Naive thymus-derived CD4-positive, alpha-beta T cell (primary cell): ENCODE results near the gene GTPBP3. TPM values are rescaled to one million over a fixed set of nuclear protein-coding genes. Genes with fewer than 3 reads are reported as not detected.

Source experiments
- ATAC-seq: fragments of 150-1000 bp; cut with Tn5 transposase; 2 replicates; pipeline ENCODE4 v1.10.0; 2021; ENCODE audit warnings: mild to moderate bottlenecking, moderate library complexity
- CTCF ChIA-PET: fragments of 350-600 bp; sonication (Branson Sonifier 250); formaldehyde crosslinking; loops from one replicate; lab custom pipeline; 2021; ENCODE audit warnings: antibody characterized with exemption; lab: Charles Lee
- POLR2A ChIA-PET: fragments of 350-600 bp; sonication (Branson Sonifier 250); formaldehyde crosslinking; loops from one replicate; lab custom pipeline; 2021; ENCODE audit warnings: antibody characterized with exemption, inconsistent platforms; lab: Charles Lee
- DNase-seq, 9 donors: peaks; one replicate each; pipeline versions ENCODE4 v3.0.0 to v3.0.0-alpha.2; 2020 to 2022; ENCODE audit warnings: mixed read lengths in 1 of 9
- H3K27ac ChIP-seq: one replicate; pipeline ENCODE4 v1.7.0; 2013; ENCODE audit warnings: mild to moderate bottlenecking, low read depth, low read length, moderate library complexity
- H3K27me3 ChIP-seq, 2 donors: one replicate each; pipeline ENCODE4 v1.7.0; 2013; ENCODE audit warnings: low read length in 2 of 2, mild to moderate bottlenecking in 2 of 2, moderate library complexity in 2 of 2; ENCODE audit not compliant: control insufficient read depth in 2 of 2, insufficient read depth in 2 of 2
- H3K36me3 ChIP-seq, 3 experiments: 1 replicate in 2 of 3; 2 replicates in 1 of 3; pipeline ENCODE4 v1.7.0; 2013; ENCODE audit warnings: low read length in 3 of 3, mild to moderate bottlenecking in 3 of 3, moderate library complexity in 1 of 3; ENCODE audit not compliant: insufficient read depth in 3 of 3, control insufficient read depth in 2 of 3
- H3K4me1 ChIP-seq, 2 donors: one replicate each; pipeline ENCODE4 v1.7.0; 2013; ENCODE audit warnings: low read length in 2 of 2, mild to moderate bottlenecking in 2 of 2, moderate library complexity in 1 of 2; ENCODE audit not compliant: control insufficient read depth in 2 of 2, insufficient read depth in 2 of 2
- H3K4me3 ChIP-seq: 2 replicates; pipeline ENCODE4 v1.7.0; 2013; ENCODE audit warnings: mild to moderate bottlenecking, low read length
- H3K9me3 ChIP-seq, 3 experiments: 1 replicate in 2 of 3; 2 replicates in 1 of 3; pipeline ENCODE4 v1.7.0; 2013; ENCODE audit warnings: low read length in 3 of 3; ENCODE audit not compliant: control insufficient read depth in 2 of 3
- H3K27ac Mint-ChIP-seq, 9 donors: one replicate each; pipeline ENCODE4 v1.8.0; 2020 to 2022; ENCODE audit warnings: mixed read lengths in 9 of 9, mild to moderate bottlenecking in 8 of 9, moderate library complexity in 5 of 9, inconsistent platforms in 2 of 9
- H3K27me3 Mint-ChIP-seq, 5 donors: one replicate each; pipeline ENCODE4 v1.8.0; 2021 to 2022; ENCODE audit warnings: mixed read lengths in 5 of 5, mild to moderate bottlenecking in 1 of 5
- H3K36me3 Mint-ChIP-seq, 5 donors: one replicate each; pipeline ENCODE4 v1.8.0; 2020 to 2022; ENCODE audit warnings: mixed read lengths in 5 of 5, mild to moderate bottlenecking in 3 of 5, inconsistent platforms in 1 of 5
- H3K4me1 Mint-ChIP-seq, 7 donors: one replicate each; pipeline ENCODE4 v1.8.0; 2020 to 2022; ENCODE audit warnings: mixed read lengths in 7 of 7, mild to moderate bottlenecking in 3 of 7, inconsistent platforms in 1 of 7
- H3K4me3 Mint-ChIP-seq, 10 donors: one replicate each; pipeline ENCODE4 v1.8.0; 2020 to 2022; ENCODE audit warnings: mild to moderate bottlenecking in 10 of 10, mixed read lengths in 10 of 10, moderate library complexity in 6 of 10, inconsistent platforms in 2 of 10
- H3K9me3 Mint-ChIP-seq, 11 donors: one replicate each; pipeline ENCODE4 v1.8.0; 2020 to 2022; ENCODE audit warnings: mixed read lengths in 11 of 11, mild to moderate bottlenecking in 4 of 11, inconsistent platforms in 1 of 11, moderate library complexity in 1 of 11
- intact Hi-C, 2 donors: fragments of 100-400 bp; cut with micrococcal nuclease; formaldehyde crosslinking; loops; one replicate each; pipeline ENCODE4 v1.15.1; 2023
- polyA plus RNA-seq, 2 donors: library from polyadenylated mRNA; unstranded; fragments of 300-500 nt; fragmentation: Illumina TruSeq; gene quantifications; one replicate each; pipeline ENCODE4 v1.2.3, GENCODE V29; 2021
- total RNA-seq, 6 experiments: library from RNA in 5 of 6; stranded (reverse) in 5 of 6; gene quantifications; 1 replicate in 5 of 6; 2 replicates in 1 of 6; pipeline ENCODE4 v1.2.3 and lab custom pipeline; 2021 to 2026

Gene GTPBP3
- total and polyA plus RNA-seq, 7 experiments from 2014 or later, result 5.1 to 59.8 (median 36.8) TPM

DNA sequence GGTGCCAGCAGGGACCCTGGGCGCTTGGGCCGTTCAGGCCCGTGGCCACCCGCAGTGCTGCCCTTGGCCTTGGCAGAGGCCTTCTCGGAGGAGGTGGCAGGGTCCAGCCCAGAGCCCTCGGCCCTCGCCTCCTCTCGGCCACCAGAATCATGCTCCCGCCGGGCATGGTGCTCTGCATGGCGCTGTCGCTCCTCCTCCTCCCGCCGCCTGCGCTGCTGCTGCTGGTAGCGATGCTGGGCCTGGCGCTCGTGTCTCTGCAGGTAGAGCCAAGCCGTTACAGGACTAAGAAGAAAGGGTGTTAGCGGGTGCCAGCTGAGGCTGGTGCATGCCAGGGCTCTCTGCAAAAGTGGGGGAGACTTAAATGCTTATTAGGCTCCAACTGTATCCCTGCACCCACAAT lies 12.2 kb upstream of the GTPBP3 start:
- Histone ChIP-seq H3K9me3 (no peaks in the 10 kb centered on the region), H3K4me3 (no peak overlapping the region), H3K27ac (no peak overlapping the region), H3K36me3 (peaks cover 0 to 27% (median 5%) of the 10 kb centered on the region in 3 experiments), H3K4me1 (peaks cover 6 to 7% of the 10 kb centered on the region in 2 donors), H3K27me3 (no peaks in the 10 kb centered on the region)
- intact Hi-C loops, result no loop called here
- ATAC-seq (no peak), DNase-seq (no peak)
- peaks cover 0 to 1% (median 0%) of the 10 kb centered on the region in 11 donors for H3K9me3 Mint-ChIP-seq
- H3K36me3 Mint-ChIP-seq, result peaks cover 0 to 10% (median 0%) of the 10 kb centered on the region in 5 donors
- peaks cover 0 to 7% (median 0%) of the 10 kb centered on the region in 5 donors for H3K27me3 Mint-ChIP-seq
- no peak overlapping the region for H3K27ac Mint-ChIP-seq
- POLR2A ChIA-PET, result interaction anchor here (0.5 to 6.6 kb wide), 4 partner anchors 8 to 41 kb away, joined by 3 to 36 read pairs (median 4); partner anchors contain the start of gene DDA1
- peaks cover 8 to 16% (median 13%) of the 10 kb centered on the region in 7 donors for H3K4me1 Mint-ChIP-seq
- CTCF ChIA-PET, result interaction anchor here (1.0 kb wide), 1 partner anchor 61 kb away, joined by 3 read pairs; no protein-coding TSS in a partner anchor
- H3K4me3 Mint-ChIP-seq, result peak overlapping the region in 1 of 10 donors; percentile 58

DNA sequence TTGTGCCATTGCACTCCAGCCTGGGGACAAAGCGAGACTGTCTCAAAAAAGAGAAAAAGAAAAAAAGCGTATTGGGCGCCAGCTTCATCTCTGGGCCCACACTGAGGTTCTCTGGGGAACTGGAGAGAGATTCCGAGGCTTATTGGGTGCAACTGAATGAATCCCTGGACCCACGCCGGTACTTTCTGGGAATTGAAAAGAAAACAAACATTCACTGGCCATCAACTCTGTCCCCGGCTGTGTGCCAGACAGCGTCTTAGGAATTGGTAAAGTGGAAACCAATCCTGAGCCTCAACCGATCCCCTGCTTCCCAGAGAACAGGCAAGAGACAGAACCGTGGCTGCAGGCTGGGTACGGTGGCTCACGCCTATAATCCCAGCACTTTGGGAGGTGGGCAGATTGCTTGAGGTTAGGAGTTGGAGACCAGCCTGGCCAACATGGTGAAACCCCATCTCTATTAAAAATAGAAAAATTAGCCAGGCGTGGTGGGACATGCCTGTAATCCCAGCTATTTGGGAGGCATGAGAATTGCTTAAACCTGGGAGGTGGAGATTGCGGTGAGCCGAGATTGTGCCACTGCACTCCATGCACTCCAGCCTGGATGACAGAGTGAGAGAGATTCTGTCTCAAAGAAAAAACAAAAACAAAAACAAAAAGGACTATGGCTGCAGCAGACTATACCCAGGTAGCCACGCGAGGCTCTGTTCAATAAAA lies 11.3 kb upstream of the GTPBP3 start:
- peaks cover 0 to 16% (median 0%) of the 10 kb centered on the region in 5 donors for H3K36me3 Mint-ChIP-seq
- H3K4me1 ChIP-seq, result peaks cover 6 to 7% of the 10 kb centered on the region in 2 donors
- intact Hi-C loops, result no loop called here
- H3K4me3 Mint-ChIP-seq, result peak overlapping the region in 2 of 10 donors; percentile 3 to 14
- no peak for ATAC-seq
- H3K27ac ChIP-seq, result no peak overlapping the region
- peak overlapping the region in 2 of 9 donors; percentile 13 to 25 for H3K27ac Mint-ChIP-seq
- H3K27me3 Mint-ChIP-seq, result peaks cover 0 to 12% (median 0%) of the 10 kb centered on the region in 5 donors
- no peak overlapping the region for H3K4me3 ChIP-seq
- H3K27me3 ChIP-seq, result no peaks in the 10 kb centered on the region
- DNase-seq, result no peak
- no peaks in the 10 kb centered on the region for H3K9me3 ChIP-seq
- peaks cover 12 to 23% (median 16%) of the 10 kb centered on the region in 7 donors for H3K4me1 Mint-ChIP-seq
- peaks cover 0 to 18% (median 0%) of the 10 kb centered on the region in 3 experiments for H3K36me3 ChIP-seq
- peaks cover 0 to 1% (median 0%) of the 10 kb centered on the region in 11 donors for H3K9me3 Mint-ChIP-seq
- ChIA-PET POLR2A (interaction anchor here (0.6 to 6.6 kb wide), 4 partner anchors 11 to 59 kb away, joined by 3 to 36 read pairs (median 6); partner anchors contain the start of gene DDA1), CTCF (interaction anchor here (0.6 to 1.7 kb wide), 3 partner anchors 16 to 69 kb away, joined by 3 to 5 read pairs (median 3); partner anchors contain the start of gene DDA1)

DNA sequence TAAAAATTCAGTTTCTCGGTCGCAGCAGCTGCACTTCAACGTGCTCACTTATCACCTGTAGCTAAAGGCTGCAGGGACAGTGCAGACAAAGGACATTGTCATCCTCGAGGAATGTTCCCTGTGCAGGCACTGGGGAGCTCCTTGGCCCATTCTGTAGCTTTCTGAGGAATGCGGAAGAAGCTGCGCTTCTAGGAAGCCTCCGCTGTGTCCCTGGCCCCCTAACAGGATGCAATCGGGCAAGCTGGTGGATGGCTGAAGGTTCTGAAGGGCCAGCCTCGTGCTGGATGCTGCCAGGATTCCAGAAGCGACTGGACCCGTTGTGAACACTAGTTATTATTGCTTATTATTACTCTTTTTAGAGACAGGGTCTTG lies 10.8 kb upstream of the GTPBP3 start:
- H3K4me3 Mint-ChIP-seq, result peak overlapping the region in 5 of 10 donors; percentile 3 to 85 (median 51)
- H3K27me3 Mint-ChIP-seq, result peaks cover 0 to 12% (median 0%) of the 10 kb centered on the region in 5 donors
- Histone ChIP-seq H3K27ac (no peak overlapping the region), H3K27me3 (no peaks in the 10 kb centered on the region), H3K4me1 (peaks cover 6 to 7% of the 10 kb centered on the region in 2 donors), H3K9me3 (no peaks in the 10 kb centered on the region), H3K36me3 (peaks cover 0 to 14% (median 0%) of the 10 kb centered on the region in 3 experiments), H3K4me3 (no peak overlapping the region)
- intact Hi-C loops, result no loop called here
- ATAC-seq, result no peak
- peaks cover 0 to 1% (median 0%) of the 10 kb centered on the region in 11 donors for H3K9me3 Mint-ChIP-seq
- POLR2A ChIA-PET, result interaction anchor here (0.6 to 6.6 kb wide), 4 partner anchors 10 to 60 kb away, joined by 3 to 36 read pairs (median 6); partner anchors contain the start of gene DDA1
- no peak overlapping the region for H3K27ac Mint-ChIP-seq
- H3K4me1 Mint-ChIP-seq, result peaks cover 12 to 23% (median 16%) of the 10 kb centered on the region in 7 donors
- DNase-seq, result no peak
- CTCF ChIA-PET, result interaction anchor here (0.9 to 1.7 kb wide), 2 partner anchors 17 to 34 kb away, joined by 3 to 5 read pairs; partner anchors contain the start of gene DDA1
- H3K36me3 Mint-ChIP-seq, result peaks cover 0 to 16% (median 0%) of the 10 kb centered on the region in 5 donors

DNA sequence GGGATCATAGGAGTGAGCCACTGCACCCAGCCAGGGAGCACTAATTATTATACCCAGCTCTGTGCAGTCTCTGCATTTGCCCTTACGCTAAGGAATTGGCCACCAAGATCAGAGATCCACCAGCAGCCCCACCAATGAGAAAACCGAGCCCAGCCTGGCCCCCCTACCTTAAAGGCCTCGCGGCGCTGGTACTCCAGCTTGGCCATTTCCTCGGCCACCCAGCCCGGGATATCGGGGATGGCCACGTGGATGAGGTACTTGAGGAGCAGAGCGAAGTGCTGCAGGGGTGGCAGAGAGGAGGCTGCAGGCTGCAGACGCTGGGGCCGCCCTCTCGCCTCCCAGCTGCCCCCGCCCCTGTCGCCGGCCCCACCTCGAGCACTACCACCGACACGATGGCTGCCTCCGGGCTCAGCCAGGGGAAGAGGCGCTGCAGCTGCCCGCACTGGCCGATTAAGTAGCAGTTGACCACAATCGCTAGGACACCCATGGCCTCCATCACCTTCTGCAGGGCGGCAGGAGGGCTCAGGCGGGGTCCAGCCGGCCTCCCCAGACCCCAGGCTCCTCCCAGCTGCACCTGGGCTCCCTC lies 10.2 kb upstream of the GTPBP3 start:
- H3K4me3 Mint-ChIP-seq, result peak overlapping the region in 6 of 10 donors; percentile 18 to 85 (median 47)
- peaks cover 0 to 12% (median 0%) of the 10 kb centered on the region in 5 donors for H3K27me3 Mint-ChIP-seq
- H3K27ac Mint-ChIP-seq, result peak overlapping the region in 2 of 9 donors; percentile 22 to 55
- peaks cover 10 to 23% (median 16%) of the 10 kb centered on the region in 7 donors for H3K4me1 Mint-ChIP-seq
- Histone ChIP-seq H3K27ac (no peak overlapping the region), H3K9me3 (no peaks in the 10 kb centered on the region), H3K4me1 (peaks cover 6 to 7% of the 10 kb centered on the region in 2 donors), H3K27me3 (no peaks in the 10 kb centered on the region), H3K36me3 (peaks cover 0 to 8% (median 0%) of the 10 kb centered on the region in 3 experiments), H3K4me3 (no peak overlapping the region)
- no peak for ATAC-seq
- H3K36me3 Mint-ChIP-seq, result peaks cover 0 to 16% (median 0%) of the 10 kb centered on the region in 5 donors
- intact Hi-C loops, result no loop called here
- POLR2A ChIA-PET, result interaction anchor here (0.6 to 6.6 kb wide), 3 partner anchors 10 to 60 kb away, joined by 3 to 36 read pairs (median 4); partner anchors contain the start of gene DDA1
- DNase-seq, result no peak
- CTCF ChIA-PET, result interaction anchor here (0.9 to 1.7 kb wide), 2 partner anchors 17 to 35 kb away, joined by 3 to 5 read pairs; partner anchors contain the start of gene DDA1
- H3K9me3 Mint-ChIP-seq, result peaks cover 0 to 1% (median 0%) of the 10 kb centered on the region in 11 donors

DNA sequence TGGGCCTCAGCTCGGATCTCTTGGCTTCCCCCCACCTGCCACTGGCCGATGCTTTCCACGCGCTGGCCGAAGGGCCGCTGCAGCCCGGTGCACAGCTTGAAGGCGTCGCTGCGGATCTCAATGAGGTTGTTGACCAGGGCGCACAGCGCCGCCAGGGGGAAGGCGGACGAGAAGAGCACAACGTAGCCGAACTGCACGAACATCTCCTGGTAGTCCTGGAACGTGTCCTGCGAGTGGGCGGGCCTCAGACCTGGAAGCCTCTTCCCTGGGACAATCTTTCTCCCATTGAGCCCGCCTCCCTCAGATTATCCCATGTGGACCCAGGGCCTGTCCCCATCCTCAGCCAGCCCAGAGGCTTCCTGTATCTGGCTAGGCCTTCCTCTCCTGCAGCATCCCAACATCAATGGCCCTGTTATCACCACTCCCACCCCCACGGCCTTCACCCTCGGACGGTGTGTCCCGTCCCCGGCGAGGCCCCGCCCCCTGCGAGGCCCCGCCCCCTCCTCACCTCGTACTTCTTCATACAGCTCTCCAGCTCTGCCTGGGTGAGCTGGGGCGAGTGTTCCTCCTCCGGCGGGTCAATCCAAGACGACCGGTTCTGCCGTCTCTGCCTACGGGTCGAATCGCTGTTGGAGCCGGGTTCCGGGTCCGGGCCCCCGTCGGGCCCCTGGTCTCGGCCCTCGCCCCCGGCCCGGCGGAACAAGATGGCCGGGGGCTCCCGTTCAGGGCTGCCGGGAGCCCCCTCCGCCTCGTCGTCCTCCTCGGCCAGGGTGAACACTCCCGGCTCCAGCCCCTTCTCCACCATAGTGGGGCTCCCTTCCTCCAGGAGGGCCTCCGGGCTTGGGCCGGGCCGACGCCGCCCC lies 9.5 kb upstream of the GTPBP3 start:
- Histone ChIP-seq H3K4me1 (peaks cover 6 to 7% of the 10 kb centered on the region in 2 donors), H3K4me3 (peak overlapping the region; percentile 71), H3K9me3 (no peaks in the 10 kb centered on the region), H3K27me3 (no peaks in the 10 kb centered on the region), H3K36me3 (peaks cover 0 to 4% (median 0%) of the 10 kb centered on the region in 3 experiments), H3K27ac (peak overlapping the region; percentile 84)
- Mint-ChIP-seq H3K4me1 (peaks cover 7 to 28% (median 15%) of the 10 kb centered on the region in 7 donors), H3K27ac (peak overlapping the region in 7 of 9 donors; percentile 48 to 84 (median 76)), H3K4me3 (peak overlapping the region; percentile 71 to 85 (median 81)), H3K27me3 (peaks cover 0 to 12% (median 0%) of the 10 kb centered on the region in 5 donors), H3K9me3 (peaks cover 0 to 3% (median 0%) of the 10 kb centered on the region in 11 donors), H3K36me3 (peaks cover 0 to 16% (median 3%) of the 10 kb centered on the region in 5 donors)
- ATAC-seq (peak; percentile 79), DNase-seq (peak in 8 of 9 donors; percentile 35 to 61 (median 50))
- ChIA-PET CTCF (interaction anchor here (0.6 to 1.7 kb wide), 2 partner anchors 14 to 36 kb away, joined by 3 to 4 read pairs; no protein-coding TSS in a partner anchor), POLR2A (interaction anchor here (0.7 to 6.6 kb wide), 5 partner anchors 11 to 102 kb away, joined by 3 to 36 read pairs (median 5); partner anchors contain the start of genes DDA1 and MRPL34)
- intact Hi-C loops, result loop anchor here in 1 of 2 donors (1.0 to 2.0 kb wide), 5 partner anchors 9 to 36 kb away; partner anchors contain the start of genes DDA1, GTPBP3 and MRPL34
